22Rv1 (cell line): ENCODE results near the gene REST.

ENCODE experiments used
- ZFX ChIP-seq: fragments of 450-650 bp; IDR thresholded peaks from 2 replicates; pipeline ENCODE4 v1.6.1; 2017; ENCODE audit warnings: antibody characterized with exemption, borderline replicate concordance
- TF ChIP-seq, protein P1 (sequence below): fragments of 450-650 bp; IDR thresholded peaks from 2 replicates; pipeline ENCODE4 v1.5.1; 2017; ENCODE audit warnings: mild to moderate bottlenecking

DNA sequence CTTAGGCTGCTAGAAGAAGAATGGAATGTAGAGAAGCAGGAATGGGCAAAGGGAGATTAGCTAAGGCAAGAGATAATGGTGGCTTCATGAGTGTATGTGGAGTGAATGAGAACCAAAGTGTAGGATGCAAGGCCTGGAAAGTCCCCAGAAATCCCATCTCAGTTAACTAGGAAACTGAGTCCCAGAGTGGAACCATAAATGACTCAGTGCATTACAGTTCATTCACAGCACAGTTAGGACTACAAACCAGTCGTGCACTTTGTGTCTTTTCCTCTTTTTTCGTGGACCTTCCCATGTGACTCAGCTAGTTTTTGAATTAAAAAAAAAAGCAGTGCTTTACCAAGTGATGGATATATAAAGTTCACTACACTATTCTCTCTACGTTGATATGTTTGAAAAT, 27.7 kb upstream of the REST start:
- TF ChIP-seq, protein P1, sequence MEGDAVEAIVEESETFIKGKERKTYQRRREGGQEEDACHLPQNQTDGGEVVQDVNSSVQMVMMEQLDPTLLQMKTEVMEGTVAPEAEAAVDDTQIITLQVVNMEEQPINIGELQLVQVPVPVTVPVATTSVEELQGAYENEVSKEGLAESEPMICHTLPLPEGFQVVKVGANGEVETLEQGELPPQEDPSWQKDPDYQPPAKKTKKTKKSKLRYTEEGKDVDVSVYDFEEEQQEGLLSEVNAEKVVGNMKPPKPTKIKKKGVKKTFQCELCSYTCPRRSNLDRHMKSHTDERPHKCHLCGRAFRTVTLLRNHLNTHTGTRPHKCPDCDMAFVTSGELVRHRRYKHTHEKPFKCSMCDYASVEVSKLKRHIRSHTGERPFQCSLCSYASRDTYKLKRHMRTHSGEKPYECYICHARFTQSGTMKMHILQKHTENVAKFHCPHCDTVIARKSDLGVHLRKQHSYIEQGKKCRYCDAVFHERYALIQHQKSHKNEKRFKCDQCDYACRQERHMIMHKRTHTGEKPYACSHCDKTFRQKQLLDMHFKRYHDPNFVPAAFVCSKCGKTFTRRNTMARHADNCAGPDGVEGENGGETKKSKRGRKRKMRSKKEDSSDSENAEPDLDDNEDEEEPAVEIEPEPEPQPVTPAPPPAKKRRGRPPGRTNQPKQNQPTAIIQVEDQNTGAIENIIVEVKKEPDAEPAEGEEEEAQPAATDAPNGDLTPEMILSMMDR: no peak
- no peak for TF ChIP-seq ZFX
